Muscle layer of duodenum (tissue), 2 donors: ENCODE results near the gene GLB1L2.
A peak's percentile ranks its signal among the peaks of the same experiment; 100 is the strongest.

Experiments
- H3K27ac ChIP-seq: one replicate; pipeline ENCODE4 v1.7.0; 2013; ENCODE audit warnings: mild to moderate bottlenecking, low read length
- H3K27me3 ChIP-seq: one replicate; pipeline ENCODE4 v1.7.0; 2013; ENCODE audit warnings: low read depth, mild to moderate bottlenecking, control low read depth, low read length
- H3K36me3 ChIP-seq, 2 donors: one replicate each; pipeline ENCODE4 v1.7.0; 2013; ENCODE audit warnings: low read length in 2 of 2, control low read depth in 1 of 2, mild to moderate bottlenecking in 1 of 2; ENCODE audit not compliant: insufficient read depth in 2 of 2, control insufficient read depth in 1 of 2
- H3K4me1 ChIP-seq, 2 donors: one replicate each; pipeline ENCODE4 v1.7.0; 2013; ENCODE audit warnings: low read length in 2 of 2, mild to moderate bottlenecking in 2 of 2, control low read depth in 1 of 2, moderate library complexity in 1 of 2; ENCODE audit not compliant: insufficient read depth in 2 of 2, control insufficient read depth in 1 of 2
- H3K4me3 ChIP-seq, 2 donors: one replicate each; pipeline ENCODE4 v1.7.0; 2013; ENCODE audit warnings: low read length in 2 of 2, low read depth in 1 of 2, mild to moderate bottlenecking in 1 of 2
- H3K9me3 ChIP-seq, 2 donors: one replicate each; pipeline ENCODE4 v1.7.0; 2013; ENCODE audit warnings: low read length in 2 of 2, control low read depth in 1 of 2, mild to moderate bottlenecking in 1 of 2; ENCODE audit not compliant: control insufficient read depth in 1 of 2
- donor health status: healthy.

The GLB1L2 gene

DNA sequence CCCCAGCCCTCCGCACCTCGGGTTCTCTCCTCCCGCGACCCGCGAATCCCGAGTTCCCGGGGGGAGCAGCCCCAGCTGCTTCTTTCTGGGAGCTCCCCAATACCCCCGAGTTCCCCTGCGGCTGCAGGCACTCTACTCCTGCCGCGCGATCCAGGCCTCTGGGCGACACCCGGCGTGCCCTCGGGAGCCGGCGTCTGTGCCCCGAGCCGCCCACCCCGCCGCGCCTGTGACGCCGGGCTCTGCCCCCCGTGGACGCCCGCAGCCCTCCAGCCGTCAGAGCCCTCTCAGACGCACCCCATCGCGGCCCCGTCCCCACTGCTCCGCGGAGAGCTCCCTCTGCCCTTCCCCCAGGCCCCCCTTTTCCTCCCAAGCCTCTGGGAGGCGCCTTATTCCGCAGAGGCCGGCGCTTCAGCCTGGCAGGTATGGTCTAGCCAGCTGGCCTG, 422 bp downstream of the GLB1L2 start:
- peak overlapping the region; percentile 48 to 63 for H3K4me3 ChIP-seq
- H3K9me3 ChIP-seq = no peaks in the 10 kb centered on the region
- peaks cover 0 to 17% of the 10 kb centered on the region in 2 donors for H3K4me1 ChIP-seq
- no peaks in the 10 kb centered on the region for H3K27me3 ChIP-seq
- no peaks in the 10 kb centered on the region for H3K36me3 ChIP-seq
- H3K27ac ChIP-seq = no peak overlapping the region

DNA sequence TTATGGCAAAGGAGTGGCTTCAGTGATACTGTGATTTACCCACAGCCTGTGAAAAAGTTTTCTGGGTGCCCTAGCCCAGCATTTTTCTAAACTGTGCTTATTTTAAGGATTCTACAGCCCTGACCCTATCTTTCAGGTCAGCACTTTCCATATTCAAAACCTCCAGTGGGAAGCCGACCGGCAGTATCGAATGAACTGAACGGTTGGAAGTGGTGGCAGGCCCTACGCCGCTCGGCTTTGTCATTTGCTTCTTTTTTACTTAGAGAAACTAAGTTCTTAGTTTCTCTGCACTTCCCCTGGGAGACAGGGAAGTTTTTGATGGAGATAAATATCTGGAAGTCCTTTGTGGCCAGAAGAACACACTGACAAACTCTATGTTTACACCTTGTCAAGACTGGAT, 994 bp downstream of the GLB1L2 start:
- H3K36me3 ChIP-seq = no peaks in the 10 kb centered on the region
- H3K27me3 ChIP-seq = no peaks in the 10 kb centered on the region
- no peak overlapping the region for H3K27ac ChIP-seq
- peak overlapping the region; percentile 48 to 63 for H3K4me3 ChIP-seq
- no peaks in the 10 kb centered on the region for H3K9me3 ChIP-seq
- H3K4me1 ChIP-seq = peaks cover 0 to 17% of the 10 kb centered on the region in 2 donors

DNA sequence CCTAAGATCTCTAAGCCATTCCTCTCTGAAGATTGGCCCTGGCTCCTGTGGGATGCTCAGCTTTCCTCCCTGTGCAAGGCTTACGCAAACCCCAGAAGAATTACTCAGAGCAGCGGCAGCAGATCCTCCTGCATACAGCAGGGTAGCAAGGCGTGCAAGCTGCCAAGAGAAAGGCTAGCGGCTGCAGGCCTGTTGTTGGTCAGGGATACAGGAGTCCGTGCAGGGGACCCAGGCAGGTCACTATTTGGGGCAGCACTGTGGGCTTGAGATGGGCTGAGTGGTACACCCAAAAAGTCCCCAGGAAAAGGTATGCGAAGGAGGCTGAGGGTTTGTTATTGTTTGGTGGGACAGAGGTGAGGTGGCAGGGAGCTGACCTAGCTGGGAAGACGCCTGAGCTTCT, 1.5 kb downstream of the GLB1L2 start:
- Histone ChIP-seq H3K36me3 (no peaks in the 10 kb centered on the region), H3K9me3 (no peaks in the 10 kb centered on the region), H3K4me3 (no peak overlapping the region), H3K4me1 (peaks cover 0 to 17% of the 10 kb centered on the region in 2 donors), H3K27ac (no peak overlapping the region), H3K27me3 (no peaks in the 10 kb centered on the region)

DNA sequence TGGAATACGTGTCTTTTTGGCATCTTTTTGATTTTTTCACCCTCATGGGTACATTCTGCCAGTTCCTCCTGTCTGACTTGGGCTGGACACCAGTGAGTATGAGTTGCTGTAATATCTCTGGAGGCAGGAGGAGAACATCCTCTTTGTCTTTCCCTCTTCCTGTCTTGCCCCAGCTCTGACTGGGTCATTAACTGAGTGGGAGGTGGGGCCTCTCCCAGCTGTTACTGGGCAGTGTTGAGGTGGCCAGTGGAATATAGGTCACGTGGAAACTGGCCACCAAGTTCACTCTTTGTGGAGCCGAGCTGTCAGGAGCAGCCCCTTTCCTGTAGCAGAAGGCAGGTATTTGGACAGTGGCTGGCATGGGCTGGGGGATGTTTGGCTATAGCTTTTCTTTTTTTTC, 2.2 kb downstream of the GLB1L2 start:
- H3K27ac ChIP-seq = no peak overlapping the region
- peaks cover 0 to 17% of the 10 kb centered on the region in 2 donors for H3K4me1 ChIP-seq
- H3K36me3 ChIP-seq = no peaks in the 10 kb centered on the region
- H3K27me3 ChIP-seq = no peaks in the 10 kb centered on the region
- H3K9me3 ChIP-seq = no peaks in the 10 kb centered on the region
- H3K4me3 ChIP-seq = no peak overlapping the region

DNA sequence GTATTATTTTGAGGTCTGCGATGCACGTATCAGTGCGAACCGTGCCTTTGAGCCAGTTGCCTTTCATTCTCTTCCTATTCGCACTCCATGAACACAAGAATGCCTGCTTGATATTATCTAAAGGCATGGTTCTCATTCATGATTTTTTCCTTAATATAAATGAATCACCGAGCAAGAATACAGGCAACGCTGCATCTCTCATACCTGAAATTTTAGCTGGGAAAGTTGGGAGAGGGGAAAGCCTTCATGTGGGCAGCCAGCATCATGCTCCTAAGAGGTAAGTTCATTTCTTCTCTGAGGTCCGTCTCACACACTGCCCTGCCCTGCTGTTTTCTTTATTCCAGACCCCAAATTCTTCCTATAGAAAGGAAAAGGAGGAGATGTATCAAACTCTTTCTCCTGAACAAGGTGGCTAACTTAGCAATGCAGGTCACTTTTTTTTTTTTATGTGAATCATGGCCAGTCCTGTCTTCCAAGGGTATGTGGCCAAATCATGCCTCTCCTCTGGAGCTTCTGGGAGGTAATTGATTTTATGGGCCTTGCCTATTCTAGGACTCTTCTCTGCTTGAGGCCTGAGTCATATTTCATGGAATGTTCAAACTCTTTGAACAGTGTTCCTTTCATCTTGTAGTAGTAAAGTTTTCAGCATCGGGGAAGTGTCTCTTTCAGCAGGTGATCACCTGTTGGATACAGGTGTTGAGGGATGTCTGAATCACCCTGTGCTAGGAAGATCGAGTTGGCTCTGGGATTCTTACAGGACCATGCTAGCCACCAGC, 3.2 kb downstream of the GLB1L2 start:
- Histone ChIP-seq H3K4me3 (no peak overlapping the region), H3K27me3 (no peaks in the 10 kb centered on the region), H3K4me1 (peaks cover 0 to 17% of the 10 kb centered on the region in 2 donors), H3K9me3 (no peaks in the 10 kb centered on the region), H3K36me3 (no peaks in the 10 kb centered on the region), H3K27ac (no peak overlapping the region)

DNA sequence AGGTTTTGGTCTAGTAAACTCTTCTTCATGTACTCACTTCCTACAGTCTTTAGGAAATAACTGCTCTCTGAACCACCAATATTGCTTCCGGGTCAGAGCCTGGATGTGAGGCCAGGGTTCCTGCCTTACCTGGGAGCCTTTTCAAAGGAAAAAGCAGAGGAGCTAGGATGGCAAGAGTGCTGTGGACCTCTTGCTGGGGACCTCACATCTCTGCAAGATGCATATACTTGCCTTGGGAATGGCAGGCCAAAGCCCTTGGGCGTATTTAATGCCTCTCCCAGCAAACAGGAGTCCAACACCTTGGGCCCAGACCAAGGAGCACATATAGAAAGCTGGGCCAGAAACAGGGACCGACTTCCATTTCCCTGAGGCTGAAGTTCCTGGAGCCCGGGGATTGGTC, 5.3 kb downstream of the GLB1L2 start:
- Histone ChIP-seq H3K4me1 (peaks cover 0 to 7% of the 10 kb centered on the region in 2 donors), H3K27ac (no peak overlapping the region), H3K27me3 (no peaks in the 10 kb centered on the region), H3K9me3 (no peaks in the 10 kb centered on the region), H3K4me3 (no peak overlapping the region), H3K36me3 (no peaks in the 10 kb centered on the region)

DNA sequence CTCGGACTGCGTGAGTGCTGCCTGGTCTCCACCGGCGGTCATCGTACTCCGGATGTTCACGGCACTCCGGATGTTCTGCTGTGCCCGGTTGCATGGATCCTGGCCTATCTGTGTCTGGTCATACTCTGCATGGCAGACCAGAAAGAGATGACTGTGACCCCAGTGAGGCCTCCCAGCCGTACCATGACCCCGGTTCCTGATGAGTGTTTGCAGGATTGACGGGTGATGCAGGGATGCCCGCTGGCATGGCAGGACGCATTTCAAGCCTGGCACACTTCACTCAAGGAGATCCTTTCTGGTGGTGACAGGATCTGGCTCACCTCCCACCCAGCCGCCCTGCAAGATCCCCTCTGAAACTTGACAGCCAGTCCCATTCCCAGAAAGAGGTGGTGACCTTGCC, 6.3 kb downstream of the GLB1L2 start:
- Histone ChIP-seq H3K4me3 (no peak overlapping the region), H3K9me3 (no peaks in the 10 kb centered on the region), H3K4me1 (no peaks in the 10 kb centered on the region), H3K36me3 (no peaks in the 10 kb centered on the region), H3K27me3 (no peaks in the 10 kb centered on the region), H3K27ac (no peak overlapping the region)

DNA sequence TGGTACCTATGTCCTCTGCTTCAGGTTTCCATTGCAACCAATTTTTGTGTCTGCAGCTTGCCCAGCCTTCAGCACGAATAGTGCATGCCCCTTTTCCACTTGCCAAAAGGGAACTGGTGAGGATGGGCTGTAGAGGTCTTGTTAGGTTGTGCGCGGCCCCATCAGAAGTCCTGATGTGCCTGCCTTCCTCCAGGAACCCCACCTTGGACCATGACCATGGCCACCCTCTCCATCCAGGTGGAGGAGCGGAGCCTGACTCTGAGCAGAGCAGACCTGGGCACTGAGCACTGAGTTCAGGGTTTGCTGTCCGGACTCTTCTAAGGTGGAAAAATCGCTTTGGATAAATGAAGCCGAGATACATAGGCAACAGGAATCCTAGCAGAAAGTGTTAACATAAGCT, 6.9 kb downstream of the GLB1L2 start:
- Histone ChIP-seq H3K27ac (no peak overlapping the region), H3K36me3 (no peaks in the 10 kb centered on the region), H3K4me1 (no peaks in the 10 kb centered on the region), H3K4me3 (no peak overlapping the region), H3K27me3 (no peaks in the 10 kb centered on the region), H3K9me3 (no peaks in the 10 kb centered on the region)

DNA sequence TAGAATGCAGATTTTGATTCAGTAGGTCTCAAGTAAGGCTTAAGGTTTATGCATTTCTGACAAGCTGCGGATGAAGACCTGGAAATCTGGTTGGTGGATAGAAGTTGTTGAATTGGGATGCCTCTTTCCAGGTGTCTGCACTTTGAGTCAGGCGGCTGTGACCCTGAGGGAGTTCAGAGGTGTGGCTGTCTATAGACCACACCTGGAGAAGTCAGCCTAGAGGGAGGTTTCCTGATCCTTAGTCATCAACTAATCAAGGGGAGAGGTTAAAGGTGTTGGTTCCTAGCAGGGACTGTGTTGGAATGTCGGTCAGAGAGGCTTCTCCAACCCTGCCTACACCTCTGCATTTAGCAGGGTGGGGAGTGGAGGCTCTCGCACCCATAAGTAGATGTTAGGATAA, 8.0 kb downstream of the GLB1L2 start:
- no peaks in the 10 kb centered on the region for H3K4me1 ChIP-seq
- no peak overlapping the region for H3K4me3 ChIP-seq
- H3K27ac ChIP-seq = no peak overlapping the region
- H3K27me3 ChIP-seq = no peaks in the 10 kb centered on the region
- H3K36me3 ChIP-seq = no peaks in the 10 kb centered on the region
- H3K9me3 ChIP-seq = no peaks in the 10 kb centered on the region

DNA sequence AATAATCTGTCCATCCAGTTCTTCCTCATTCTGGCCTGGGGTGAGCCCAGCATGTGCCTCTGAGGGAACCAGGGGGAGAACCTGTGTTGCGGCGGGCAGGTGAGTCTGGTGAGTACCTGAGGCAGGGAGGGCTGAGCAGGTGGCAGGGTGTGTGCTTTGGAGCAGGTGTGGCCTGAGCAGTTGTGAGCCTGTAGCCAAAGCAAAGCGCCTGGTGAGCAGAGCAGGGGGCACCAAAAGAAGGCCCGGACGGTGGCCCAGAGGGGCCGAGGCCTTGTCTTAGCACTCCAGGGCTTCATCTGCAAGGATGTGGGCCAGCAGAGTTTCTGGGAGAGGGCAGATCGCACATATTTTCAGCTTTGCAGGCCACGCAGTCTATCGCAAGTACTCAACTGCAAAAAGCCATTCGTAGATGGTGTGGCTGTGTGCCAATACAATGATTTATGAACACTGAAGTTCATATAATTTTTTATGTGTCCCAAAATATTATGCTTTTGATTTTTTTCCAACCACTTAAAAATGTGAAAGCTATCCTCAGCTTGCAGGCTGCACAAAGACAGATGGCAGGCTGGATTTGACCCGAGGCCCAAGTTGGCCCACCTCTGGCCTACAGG, 8.7 kb downstream of the GLB1L2 start:
- no peaks in the 10 kb centered on the region for H3K9me3 ChIP-seq
- H3K27ac ChIP-seq = no peak overlapping the region
- no peaks in the 10 kb centered on the region for H3K4me1 ChIP-seq
- H3K36me3 ChIP-seq = no peaks in the 10 kb centered on the region
- H3K4me3 ChIP-seq = no peak overlapping the region
- no peaks in the 10 kb centered on the region for H3K27me3 ChIP-seq

DNA sequence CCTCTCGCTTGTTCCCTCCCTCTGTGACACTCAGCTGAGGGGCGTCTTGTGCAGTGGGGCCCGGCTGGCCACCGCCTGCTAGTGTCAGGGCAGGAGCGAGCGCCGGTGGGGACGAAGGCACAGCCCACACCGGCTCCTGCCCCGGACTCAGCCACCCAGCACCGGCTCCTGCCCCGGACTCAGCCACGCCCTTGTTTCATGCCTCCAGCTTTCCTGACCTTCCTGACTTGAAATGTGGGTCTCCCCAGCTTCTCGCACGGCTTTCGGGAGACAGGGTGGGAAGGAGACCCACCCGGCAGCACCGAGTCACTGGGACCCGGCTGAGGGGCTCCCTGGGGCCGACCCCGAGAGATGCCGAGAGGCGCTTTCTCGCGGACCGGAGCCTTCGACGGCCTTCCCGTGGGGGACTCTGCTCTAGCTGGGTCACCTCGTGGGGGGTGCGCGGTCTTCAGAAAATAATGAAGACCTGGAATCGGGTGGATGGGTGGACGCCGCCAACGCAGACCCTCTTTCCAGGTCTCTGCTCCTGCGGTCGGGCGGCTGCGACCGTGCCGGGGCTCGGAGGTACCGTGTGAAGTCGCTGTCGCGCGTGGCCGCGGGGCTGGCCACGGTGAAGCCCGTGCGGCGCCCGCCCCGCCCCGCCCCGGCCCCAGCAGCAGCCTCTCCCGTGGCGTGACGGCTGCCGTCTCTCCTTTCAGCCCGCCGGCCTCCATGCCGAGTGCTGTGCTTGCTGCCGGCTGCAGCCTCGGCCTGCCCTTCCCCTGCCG, 10.2 kb downstream of the GLB1L2 start:
- Histone ChIP-seq H3K27me3 (no peaks in the 10 kb centered on the region), H3K4me3 (no peak overlapping the region), H3K9me3 (no peaks in the 10 kb centered on the region), H3K36me3 (no peaks in the 10 kb centered on the region), H3K27ac (no peak overlapping the region), H3K4me1 (no peaks in the 10 kb centered on the region)
